ENCODE results near the gene PDZD7. TPM values are rescaled to one million over a fixed set of nuclear protein-coding genes. Genes with fewer than 3 reads are reported as not detected.
A peak's percentile ranks its signal among the peaks of the same experiment; 100 is the strongest.

PDZD7 gene
- total RNA-seq = under 1 TPM; 0.21 to 0.78 TPM
- long read RNA-seq = 0 reads

DNA sequence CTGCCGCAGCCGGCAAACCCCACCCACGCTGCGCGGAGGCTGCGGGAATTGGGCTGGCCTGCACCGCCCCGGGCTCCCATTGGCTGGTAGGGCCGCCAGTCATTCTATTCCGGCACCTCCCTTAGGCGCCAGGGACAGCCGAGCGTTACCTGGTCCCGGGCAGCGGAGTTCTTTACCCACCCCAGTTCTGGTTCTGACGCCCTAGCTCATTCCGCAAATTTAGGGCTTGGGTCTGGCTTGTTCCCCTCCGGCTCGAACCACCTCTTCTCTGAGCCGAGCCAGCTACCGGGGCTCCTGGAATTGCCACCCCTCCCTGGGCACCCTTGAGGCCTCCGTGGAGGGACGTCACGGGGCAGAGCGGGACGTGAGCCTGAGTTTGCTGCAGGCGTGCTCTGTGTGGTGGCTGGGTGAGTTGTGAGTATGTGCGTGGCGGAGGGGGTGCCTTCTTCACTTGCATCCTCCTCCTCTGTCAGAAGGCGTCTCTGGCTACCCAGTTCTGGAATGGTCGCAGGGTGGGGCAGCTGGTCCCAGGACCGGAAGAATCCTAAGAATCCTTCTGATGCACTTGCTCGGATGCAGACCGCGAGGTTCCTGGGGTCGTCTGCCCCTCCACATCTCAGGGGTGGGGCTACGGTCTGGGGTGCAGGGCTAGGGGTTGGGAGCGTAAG is at the start of gene PDZD7, which contains the start of gene SFXN3:
Gene PDZD7, minus strand, starts transcription at position 2 of the 668 bp plus-strand sequence. CDS start 910 bp downstream, outside the sequence.
Gene SFXN3, plus strand, starts transcription at position 107 of the 668 bp plus-strand sequence. CDS start 3,461 bp downstream, outside the sequence.
- peak; percentile 87 for ATAC-seq
- intact Hi-C loops (cut with DNase I, micrococcal nuclease) = no loop called here

DNA sequence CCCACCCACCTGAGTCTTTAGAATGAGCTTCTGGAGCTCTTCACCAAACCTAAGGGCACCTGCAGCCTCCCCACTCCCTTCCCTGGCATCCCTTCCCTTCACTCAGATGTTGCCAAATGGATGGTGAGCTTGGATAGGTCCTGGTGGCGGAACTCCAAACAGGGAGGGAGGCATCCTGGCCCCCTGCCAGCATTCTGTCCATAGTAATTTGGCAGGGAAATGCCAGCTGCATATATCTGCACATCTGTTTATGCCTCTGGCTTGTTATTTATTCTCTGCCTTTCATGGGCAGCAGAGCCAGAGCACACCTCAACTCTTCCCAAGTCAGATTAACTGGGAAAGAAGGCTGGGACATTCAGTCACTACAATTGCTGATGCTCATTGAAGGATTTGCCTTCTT is 48.9 kb upstream of the PDZD7 start:
- no peak for DNase-seq
- no peak for ATAC-seq
- intact Hi-C loops (cut with DNase I, micrococcal nuclease) = no loop called here

More for the DNA sequence above, at the start of gene PDZD7, which contains the start of gene SFXN3:
- peak; percentile 96 to 98 for DNase-seq

DNA sequence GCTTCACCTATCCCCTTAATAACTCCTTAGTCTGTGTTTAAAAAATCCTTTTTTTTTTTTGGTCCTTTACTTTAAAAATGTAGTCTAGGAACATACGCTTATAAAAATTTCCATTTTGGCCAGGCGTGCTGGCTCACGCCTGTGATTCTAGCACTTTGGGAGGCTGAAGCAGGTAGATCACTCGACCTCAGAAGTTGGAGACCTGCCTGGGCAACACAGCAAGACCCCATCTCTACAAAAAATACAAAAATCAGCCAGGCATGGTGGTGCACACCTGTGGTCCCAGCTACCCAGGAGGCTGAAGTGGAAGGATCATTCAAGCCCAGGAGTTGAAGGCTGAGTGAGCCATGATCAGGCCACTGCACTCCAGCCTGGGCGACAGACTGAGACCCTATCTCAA is 45.7 kb upstream of the PDZD7 start:
- no peak for DNase-seq
- intact Hi-C loops (cut with DNase I, micrococcal nuclease) = no loop called here

DNA sequence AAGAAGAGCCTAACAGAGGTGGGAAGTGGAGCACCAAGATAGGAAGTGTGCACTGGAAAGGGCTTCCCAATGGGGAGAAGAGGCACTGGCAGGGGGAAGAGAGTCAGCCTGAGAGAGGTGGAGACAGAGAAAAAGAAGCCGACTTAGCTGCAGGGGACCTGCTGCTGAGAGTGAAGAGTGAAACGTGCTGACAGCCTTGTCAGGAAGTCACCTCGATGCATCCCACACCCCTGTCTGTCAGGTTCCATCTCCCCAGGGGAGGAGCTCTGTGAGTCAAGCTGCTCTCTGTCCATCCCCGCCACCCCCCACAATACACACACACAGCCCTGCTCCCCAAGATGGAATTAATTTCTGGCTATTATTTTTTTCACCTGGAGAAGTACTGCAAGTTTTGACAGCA is 44.8 kb upstream of the PDZD7 start:
- intact Hi-C loops (cut with DNase I, micrococcal nuclease) = no loop called here
- ATAC-seq (no peak), DNase-seq (no peak)

More for the DNA sequence above, 45.7 kb upstream of the PDZD7 start:
- ATAC-seq = no peak

DNA sequence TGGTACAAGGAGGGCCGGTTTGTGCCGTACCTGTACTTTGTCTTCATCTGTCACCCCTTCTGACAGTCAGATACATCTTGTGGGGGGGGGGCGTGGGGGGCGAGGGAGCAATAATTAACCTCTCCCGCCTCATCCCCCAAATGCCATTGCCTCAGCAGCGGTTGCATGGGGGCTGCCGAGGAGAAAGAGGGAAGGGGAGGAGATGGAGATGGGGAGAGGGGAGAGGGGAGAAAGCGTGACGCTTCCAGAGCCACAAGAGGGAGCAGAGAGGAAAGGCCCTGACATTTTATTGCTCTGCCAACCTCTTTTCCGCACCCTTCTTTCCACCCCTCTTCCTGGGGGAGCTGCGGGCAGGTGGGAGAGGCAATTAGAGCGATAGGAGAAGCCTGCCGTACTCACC is 42.7 kb upstream of the PDZD7 start:
- no peak for ATAC-seq
- intact Hi-C loops (cut with DNase I, micrococcal nuclease) = no loop called here
- DNase-seq = no peak

DNA sequence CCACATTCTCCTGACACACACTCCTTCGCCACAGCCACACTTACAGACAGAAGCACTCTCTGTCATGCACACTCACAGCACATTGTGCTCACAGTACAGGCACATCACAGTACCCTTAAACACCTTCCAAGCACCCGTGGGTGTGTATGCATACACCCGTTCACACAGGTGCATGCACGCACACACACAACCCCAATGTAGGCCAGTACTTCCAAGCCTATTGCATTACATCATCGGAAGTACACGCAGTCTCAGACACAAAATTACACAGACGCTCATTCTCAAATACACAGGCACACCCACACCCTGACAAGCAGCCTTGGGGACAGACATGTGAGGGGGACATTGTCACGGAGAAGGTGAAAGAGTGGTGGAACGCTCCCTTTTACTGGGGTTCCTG is 42.0 kb upstream of the PDZD7 start:
- peak; percentile 36 for ATAC-seq
- intact Hi-C loops (cut with DNase I, micrococcal nuclease) = no loop called here
- no peak for DNase-seq

DNA sequence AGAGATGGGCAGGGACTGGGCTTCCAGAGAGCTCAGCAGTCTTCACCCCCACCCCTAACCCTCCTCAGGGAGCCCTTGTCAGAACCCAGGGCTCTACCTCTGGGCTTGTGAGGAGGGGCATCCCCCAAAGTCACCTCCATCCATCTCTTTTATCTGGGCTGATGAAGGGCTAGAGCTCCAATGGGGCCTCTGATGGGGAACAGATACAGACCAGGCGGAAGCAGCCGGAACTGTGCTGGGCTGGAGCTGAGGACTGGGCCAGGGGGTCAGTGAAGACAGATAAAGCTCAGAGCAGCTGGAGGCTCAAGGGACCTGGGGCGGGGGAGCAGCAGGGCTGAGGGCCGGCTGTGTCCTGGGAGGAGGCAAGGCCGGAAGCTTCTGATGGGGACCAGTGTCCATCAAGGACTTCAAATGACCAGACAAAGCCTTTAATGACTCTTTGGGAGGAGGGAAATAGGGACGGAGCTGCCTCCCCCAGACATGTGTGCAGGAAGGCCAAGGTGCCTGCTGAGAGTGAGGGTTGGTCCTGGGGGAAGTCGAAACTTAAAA is 41.0 kb upstream of the PDZD7 start:
- intact Hi-C loops (cut with DNase I, micrococcal nuclease) = no loop called here
- ATAC-seq (no peak), DNase-seq (no peak)

DNA sequence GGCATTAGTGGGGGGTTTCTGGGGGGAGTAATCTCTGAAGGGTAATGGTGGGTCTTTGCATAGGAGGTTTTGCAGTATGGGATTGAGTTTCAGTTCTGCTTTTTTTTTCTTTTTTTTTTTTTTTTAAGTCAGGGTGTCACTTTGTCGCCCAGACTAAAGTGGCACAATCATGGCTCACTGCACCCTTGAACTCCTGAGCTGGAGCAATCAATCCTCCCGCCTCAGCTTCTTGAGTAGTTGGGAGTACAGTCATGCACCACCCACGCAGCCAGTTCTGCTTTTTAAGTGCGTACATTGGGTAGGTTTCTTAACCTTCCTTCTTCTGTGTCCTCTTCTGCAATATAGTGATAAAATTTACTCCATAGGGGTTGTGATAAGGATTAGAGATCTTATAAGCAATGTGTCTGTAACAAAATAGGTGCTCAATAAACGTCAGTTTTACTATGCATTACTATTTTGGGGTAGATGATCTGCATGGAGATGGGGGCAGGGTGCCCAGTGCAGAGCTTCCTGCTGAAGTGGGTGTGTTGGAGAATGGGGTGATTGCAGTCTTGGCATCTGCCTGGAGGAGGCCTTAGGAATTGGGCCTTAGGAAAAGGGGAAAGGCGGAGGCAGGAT is 40.4 kb upstream of the PDZD7 start:
- ATAC-seq (no peak), DNase-seq (no peak)
- intact Hi-C loops (cut with DNase I, micrococcal nuclease) = no loop called here

DNA sequence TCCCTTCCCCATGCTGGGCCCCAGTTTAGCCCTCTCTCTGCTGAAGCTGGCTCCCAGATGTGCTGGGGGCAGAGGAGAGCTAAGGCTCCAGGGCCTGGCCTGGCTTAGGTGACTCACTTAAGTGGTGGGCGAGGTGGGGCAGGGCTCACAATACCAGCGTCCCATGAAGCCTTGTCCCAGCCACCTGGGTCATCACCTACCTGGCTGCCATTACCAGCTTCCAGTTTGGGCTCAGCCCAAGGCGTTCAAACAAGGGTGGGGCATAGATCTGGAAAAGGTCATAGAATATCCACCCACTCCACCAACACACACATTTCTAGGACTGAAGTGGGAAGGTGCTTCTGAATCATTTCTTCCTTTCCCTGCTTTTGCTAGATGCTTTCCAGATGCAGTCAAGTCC is 39.2 kb upstream of the PDZD7 start:
- ATAC-seq = peak; percentile 15
- DNase-seq = peak in 1 of 2 donors; percentile 40
- intact Hi-C loops (cut with DNase I, micrococcal nuclease) = no loop called here

DNA sequence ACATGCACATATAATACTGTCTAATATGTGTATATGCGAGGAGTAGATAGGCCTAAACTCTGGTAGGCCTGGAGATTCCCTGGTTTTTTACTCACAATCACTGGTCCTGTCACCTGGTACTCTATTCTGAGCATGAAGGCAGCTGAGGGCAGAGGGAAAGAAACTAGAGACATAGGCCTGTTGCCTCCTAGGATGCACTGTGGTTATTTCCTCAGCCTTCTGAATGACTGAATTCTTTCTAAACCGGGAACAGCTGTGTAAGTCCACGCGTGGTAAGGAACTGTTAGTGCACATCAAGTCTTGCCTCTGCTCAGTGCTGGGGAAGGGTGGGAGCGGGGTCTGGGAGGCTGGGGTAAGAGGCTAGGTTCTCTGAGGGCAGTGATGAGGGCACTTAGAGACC is 38.5 kb upstream of the PDZD7 start:
- ATAC-seq (no peak), DNase-seq (no peak)
- intact Hi-C loops (cut with DNase I, micrococcal nuclease) = no loop called here

DNA sequence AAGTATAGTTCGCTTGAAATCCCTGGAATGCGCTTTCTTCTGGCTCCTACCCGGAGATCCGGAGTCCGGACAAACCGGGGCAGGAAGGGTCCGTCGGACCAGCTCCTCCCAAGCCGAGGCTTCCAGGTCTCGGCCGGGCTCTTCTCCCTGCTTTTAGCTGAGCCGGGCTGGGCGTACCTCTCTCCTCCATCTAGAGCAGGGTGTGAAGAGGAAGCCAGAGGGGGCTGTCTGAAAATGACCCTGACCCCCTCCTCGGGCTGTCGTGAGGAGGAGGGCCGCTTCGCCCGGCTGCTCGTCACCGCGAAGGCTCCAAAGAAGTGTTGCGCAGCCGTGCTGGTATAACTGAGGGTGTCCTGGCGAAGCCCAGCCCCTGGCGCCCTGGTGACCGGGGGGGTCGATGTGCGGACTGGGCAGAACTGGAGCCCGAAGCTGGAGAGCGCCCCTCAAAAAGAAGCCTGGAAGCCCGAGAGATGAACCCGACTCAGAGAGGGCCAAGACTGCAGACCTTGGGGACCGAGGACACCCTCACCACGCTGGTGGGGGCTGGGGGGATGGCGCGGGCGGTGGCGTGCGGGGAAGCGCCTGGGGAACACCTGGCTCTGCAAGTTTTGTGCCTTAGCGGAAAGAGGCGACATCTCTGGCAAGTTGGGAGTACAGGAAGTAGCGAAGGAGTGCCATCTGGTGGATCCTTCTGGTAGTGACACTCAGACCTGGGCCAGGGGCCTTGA is 36.6 kb upstream of the PDZD7 start:
- DNase-seq (peak; percentile 75 to 85), ATAC-seq (peak; percentile 30)
- intact Hi-C loops (cut with DNase I, micrococcal nuclease) = no loop called here

DNA sequence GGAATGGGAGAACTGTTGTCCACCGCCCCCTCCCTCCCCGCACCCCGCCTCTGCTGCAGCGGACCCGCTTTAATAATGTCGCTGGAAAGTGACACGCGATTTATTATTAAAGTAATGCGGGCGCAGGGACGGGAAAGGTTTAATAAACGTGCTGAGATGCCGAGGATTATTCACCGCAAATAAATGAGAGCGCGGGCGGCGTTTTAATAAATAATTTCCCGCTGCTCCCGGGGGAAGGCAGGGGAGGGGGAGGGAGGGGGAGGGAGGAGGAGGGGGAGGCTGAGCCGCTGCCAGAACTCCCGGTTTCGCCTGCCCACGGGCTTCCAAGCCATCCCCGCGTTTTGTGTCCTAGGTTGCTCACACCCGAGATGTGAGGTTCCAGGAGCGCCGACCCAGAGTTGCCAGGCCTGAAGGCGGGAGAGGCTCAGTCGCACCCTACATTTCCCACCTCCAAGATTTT is 36.0 kb upstream of the PDZD7 start:
- DNase-seq (no peak), ATAC-seq (peak; percentile 4)
- intact Hi-C loops (cut with DNase I, micrococcal nuclease) = no loop called here

DNA sequence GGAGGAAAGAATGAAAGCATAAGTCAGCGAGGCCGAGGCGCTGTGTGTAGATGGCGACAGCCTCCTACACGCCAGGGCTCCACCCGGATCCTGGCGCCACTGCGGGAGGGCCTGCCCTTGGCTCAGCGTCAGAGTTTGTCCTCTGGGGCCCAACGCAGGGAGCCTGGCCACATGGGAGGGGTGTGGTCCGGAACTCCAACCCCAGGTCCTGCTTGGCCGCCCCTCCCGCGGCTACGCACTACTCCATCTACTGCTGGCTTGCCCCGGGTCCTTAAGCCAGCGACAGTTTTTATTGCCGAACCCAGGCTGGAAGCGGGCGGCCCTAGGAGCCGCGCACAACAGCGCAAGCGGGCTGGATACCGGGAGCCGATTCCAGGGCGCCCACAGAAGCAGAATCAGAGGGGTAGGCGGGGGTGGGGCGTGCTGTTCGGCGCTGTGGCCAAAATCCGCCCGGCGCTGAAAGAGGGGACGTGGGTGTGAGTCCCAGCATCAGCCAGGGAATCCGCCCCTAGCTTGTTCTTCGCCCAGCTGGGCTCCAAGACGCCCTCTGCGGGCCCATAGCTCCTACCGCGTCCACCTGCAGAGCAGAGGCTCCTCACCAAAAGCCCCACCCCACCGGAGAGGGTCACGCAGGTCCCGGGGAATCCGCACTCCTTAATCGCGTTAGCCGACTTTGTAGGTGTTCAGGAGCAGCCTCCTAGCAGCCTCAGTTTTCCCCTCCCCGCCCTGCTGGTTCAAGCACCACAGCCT is 35.4 kb upstream of the PDZD7 start:
- intact Hi-C loops (cut with DNase I, micrococcal nuclease) = no loop called here

DNA sequence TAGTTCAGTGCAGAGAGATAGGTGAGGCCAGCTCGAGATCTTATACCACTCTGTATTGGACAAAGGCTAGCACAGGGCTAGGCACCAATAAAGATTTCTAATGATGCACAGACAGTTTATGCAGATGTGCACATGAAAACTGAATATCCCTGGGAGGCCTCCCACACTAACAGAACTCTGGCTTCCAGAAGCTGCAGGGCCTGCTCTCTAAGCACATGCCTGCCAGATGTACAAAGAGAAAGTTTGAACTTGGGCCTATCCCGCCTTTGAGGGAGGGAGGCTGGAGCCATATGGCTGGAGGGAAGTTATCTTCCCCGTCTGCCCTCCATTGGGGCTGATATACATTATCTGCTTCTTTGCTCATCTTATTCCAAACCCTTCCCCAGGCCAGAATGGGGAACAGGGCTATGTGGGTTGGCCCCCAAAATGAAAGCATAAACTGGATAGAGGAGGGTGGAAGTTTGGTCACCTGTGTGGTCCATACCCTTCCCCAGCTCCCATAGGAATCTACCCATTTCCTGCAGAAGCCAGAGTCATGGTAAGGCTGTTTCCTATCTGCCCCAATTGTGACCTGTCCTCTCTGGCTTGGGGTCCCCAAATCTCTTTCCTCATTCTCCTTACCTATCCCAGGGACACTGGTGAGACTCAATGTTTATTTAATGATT is 34.7 kb upstream of the PDZD7 start:
- intact Hi-C loops (cut with DNase I, micrococcal nuclease) = no loop called here
- ATAC-seq (no peak), DNase-seq (no peak)

More for the DNA sequence above, 35.4 kb upstream of the PDZD7 start:
- ATAC-seq (peak; percentile 78), DNase-seq (peak; percentile 89 to 96)

DNA sequence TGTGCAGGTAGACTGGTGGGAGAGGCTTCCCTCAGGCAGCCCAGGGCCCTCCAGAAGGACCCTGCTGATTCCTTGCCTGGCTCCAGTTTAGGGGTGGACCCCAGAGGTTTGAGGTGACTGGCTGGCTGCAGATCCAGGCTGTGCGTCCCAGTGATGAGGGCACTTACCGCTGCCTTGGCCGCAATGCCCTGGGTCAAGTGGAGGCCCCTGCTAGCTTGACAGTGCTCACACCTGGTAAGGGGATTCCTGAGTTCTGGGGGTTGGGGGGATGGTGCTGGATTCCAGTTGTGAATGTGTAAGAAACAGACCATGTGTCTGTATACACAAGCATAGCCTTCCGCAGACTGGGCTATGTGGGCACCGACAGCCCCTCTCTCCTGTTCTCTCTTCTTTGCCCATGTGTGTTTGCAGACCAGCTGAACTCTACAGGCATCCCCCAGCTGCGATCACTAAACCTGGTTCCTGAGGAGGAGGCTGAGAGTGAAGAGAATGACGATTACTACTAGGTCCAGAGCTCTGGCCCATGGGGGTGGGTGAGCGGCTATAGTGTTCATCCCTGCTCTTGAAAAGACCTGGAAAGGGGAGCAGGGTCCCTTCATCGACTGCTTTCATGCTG is 33.6 kb upstream of the PDZD7 start:
- DNase-seq = no peak
- intact Hi-C loops (cut with DNase I, micrococcal nuclease) = no loop called here
- no peak for ATAC-seq

DNA sequence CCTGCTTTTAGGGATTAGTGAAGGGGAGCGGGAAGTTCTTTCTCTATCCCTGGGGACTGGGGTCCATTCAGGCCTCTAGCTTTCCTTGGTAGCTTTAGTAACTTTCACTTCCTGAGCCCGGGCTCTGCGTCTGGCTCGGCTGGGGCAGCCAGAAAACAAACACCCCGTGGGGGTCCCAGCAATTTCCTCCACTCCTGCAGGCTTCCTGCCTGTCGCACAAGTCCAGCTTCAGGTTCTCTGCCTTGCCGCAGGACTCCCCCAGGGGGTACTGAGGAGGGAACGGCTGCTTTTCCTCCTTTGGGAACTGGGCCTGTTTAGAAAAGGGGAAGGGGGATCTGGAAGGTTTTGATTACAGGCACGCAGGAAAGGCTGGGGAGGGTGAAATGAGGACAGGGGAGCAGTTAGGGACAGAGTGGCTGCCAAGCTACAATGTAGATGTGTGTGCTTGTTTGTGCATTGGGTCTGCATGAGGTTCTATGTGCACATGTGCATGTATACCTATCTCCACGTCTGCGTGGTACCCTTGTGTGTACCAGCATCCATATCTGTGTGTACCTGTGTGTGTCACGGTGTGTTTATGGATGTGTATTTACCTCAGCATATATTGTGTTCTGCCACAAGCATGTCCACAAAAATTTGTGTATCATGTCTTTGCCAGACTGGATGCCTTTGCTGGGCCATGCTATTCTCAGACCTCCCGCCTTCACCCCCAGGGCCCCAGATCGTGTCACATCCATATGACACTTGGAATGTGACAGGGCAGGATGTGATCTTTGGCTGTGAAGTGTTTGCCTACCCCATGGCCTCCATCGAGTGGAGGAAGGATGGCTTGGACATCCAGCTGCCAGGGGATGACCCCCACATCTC is 32.9 kb upstream of the PDZD7 start:
- ATAC-seq = no peak
- intact Hi-C loops (cut with DNase I, micrococcal nuclease) = no loop called here

DNA sequence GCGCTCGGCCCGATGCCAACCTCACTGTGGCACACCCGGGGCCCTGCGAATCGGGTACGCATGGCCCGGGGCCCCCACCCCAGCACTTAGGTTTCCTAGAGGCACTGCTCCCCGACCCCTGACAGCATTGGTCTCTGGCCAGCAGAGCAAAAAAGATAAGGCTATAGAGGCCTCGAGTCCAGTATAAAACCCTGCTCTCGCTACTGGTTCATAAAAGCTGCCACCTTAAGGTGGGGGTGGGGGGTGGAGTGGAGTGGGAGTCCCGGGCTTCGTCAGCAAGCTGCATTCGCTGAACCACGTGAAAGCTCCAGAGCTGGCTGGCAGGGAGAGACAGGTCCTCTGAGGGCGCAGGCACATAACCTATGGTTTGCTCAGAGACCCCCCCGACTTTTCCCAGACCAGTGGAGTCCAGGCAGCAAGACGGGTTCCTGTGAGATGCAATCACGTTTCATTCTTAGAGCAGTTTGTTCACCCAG is 32.2 kb upstream of the PDZD7 start:
- DNase-seq = peak; percentile 73 to 84
- intact Hi-C loops (cut with DNase I, micrococcal nuclease) = no loop called here
- no peak for ATAC-seq

More for the DNA sequence above, 32.9 kb upstream of the PDZD7 start:
- DNase-seq = no peak
